ENCODE results near the gene BRAT1. TPM values are rescaled to one million over a fixed set of nuclear protein-coding genes. Genes with fewer than 3 reads are reported as not detected.
"Not testable (repeated sequence)": the region's sequence is repeated elsewhere in the genome, so short reads cannot be mapped to it uniquely, and the experiment has no call there.

BRAT1 gene
- polyA plus RNA-seq, 2 donors = 15.6 to 19.5 TPM

DNA sequence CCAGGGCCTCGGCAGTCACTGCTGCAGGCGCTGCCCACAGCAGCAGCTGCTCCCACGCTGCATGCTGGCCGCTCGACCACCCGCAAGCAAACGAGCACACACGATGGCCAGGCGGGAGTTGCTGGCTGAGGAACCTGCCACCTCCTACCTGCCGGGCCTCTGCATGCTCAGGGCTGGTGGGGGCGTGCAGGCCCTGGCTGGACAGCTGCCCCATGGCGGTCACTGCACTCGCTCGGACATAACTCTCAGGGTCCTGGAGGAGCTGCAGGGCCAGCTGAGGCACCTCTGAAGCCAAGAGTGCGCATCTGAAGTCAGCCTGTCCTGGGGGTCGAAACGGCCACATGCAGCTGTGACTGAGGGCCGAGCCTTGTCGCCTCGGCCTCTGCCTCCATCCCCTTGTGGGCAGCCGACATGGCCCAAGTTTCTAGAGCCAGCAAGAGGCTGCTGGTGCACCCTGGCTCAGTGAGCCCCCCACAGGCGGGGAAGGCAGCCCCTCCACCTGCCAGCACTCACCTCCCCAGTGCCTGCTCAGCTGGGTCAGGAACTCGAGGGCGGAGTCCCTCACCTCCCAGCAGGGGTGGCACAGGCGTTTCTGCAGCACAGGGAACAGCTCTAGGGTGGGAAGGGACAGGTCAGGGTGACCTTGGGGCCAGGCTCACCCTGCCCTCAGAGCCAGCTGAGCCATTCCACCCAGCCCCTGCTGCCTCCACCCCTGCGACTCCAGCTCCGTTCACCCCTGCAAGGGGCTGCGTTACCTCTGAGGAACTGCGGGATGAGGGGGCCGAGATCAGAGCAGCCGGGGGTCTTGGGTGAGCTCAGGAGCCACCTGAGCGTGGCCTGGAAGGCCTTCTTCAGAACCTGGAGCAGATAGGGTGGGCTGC is 16.1 kb downstream of the BRAT1 start:
- peaks cover 0 to 2% of the 10 kb centered on the region in 2 donors for H3K9me3 ChIP-seq (ENCODE audit: control insufficient read depth in 2 of 2, insufficient read depth in 1 of 2, low read depth in 1 of 2, low read length in 1 of 2)
- no peaks in the 10 kb centered on the region for H3K27me3 ChIP-seq (ENCODE audit: control insufficient read depth in 1 of 2, insufficient read depth in 2 of 2, low read length in 2 of 2)
- H3K4me3 ChIP-seq (ENCODE audit: low read depth in 1 of 2, low read length in 2 of 2) = no peak overlapping the region
- H3K27ac ChIP-seq (ENCODE audit: low read depth in 2 of 2, low read length in 1 of 2) = no peak overlapping the region
- H3K4me1 ChIP-seq (ENCODE audit: control insufficient read depth in 2 of 2, insufficient read depth in 2 of 2, low read length in 1 of 2) = no peaks in the 10 kb centered on the region
- 89% methylated on average over 32 of the region's 32 CpGs for WGBS, 2 donors
- H3K36me3 ChIP-seq (ENCODE audit: control insufficient read depth in 2 of 2, insufficient read depth in 2 of 2, low read length in 1 of 2) = peaks cover 10 to 51% of the 10 kb centered on the region in 2 donors

DNA sequence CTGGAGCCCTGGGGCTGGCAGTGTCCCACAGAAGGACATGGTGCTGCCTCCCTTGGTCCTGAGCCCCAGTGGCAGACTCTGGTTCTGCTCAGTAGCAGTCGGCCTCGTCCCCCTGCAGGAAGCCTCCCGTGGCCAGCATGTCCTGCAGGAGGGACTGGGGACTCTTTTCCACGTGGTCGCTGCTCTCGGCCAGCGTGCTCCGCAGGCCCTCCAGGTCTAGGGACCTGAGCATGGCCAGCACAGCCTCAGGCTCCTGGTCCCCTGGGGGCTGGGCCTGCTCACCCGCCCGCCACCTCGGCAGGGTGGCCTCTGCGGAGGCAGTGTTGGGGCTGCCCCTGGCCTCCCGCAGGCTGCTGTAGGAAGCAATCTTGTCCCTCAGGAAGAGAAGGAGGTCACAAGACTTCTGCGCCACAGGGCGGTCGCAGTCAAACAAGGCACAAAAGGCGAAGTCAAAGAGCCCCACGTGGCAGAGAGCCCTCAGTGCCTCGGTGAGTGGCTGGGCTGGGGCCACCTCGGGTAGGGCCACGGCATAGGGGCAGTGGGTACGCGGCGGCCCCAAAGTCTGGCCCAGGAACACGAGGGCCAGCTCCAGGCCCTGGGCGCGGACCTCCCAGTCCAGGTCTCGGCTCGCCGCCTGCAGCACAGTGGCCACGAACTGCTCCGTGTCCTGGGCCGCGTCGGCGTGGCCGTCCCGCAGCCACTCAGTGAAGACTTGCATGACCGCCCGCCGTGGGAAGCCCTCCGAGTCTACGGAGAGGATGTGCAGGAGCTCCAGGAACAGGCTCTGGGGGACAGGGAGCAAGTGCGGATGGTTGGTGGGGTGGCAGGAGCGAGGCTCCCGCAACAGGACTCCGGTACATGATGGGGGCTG is 17.1 kb downstream of the BRAT1 start:
- WGBS, 2 donors = 89 to 92% methylated on average over 47 of the region's 47 CpGs

DNA sequence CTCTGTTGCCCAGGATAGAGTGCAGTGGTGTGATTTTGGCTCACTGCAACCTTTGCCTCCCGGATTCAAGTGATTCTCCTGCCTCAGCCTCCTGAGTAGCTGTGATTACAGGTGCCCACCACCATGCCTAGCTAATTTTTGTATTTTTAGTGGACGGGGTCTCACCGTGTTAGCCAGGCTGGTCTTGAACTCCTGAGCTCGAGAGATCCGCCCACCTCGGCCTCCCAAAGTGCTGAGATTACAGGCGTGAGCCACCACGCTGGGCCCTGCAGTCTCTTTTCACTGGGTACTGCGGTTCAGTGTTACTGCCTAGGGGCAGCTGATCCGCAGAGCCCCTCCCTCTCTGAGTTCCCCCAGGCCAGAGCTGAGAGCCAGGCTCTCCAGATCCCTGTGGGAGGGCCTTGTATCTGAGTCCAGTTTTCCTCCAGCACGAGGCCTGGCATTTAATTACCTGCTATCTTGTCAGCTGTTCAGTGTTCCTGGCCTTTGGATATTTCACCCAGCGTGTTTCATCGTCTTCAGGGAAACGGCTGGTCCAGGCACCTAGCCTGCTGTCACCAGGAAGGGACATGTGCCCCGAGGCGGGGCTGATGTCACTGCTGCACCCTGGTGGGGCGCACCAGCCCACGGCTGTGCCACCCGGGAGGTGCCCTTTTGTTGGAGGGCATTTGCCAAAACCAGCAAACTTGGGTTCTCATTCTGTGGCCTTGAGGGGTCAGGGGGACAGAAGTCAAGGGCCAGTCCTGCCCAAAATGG is 19.3 kb downstream of the BRAT1 start:
- 70 to 83% methylated on average over 16 to 19 of the region's 19 CpGs for WGBS, 2 donors

More for the DNA sequence above, 17.1 kb downstream of the BRAT1 start:
- Histone ChIP-seq H3K27ac (ENCODE audit: low read depth in 2 of 2, low read length in 1 of 2) (no peak overlapping the region), H3K4me1 (ENCODE audit: control insufficient read depth in 2 of 2, insufficient read depth in 2 of 2, low read length in 1 of 2) (no peaks in the 10 kb centered on the region), H3K27me3 (ENCODE audit: control insufficient read depth in 1 of 2, insufficient read depth in 2 of 2, low read length in 2 of 2) (no peaks in the 10 kb centered on the region), H3K4me3 (ENCODE audit: low read depth in 1 of 2, low read length in 2 of 2) (no peak overlapping the region), H3K9me3 (ENCODE audit: control insufficient read depth in 2 of 2, insufficient read depth in 1 of 2, low read depth in 1 of 2, low read length in 1 of 2) (peaks cover 0 to 2% of the 10 kb centered on the region in 2 donors), H3K36me3 (ENCODE audit: control insufficient read depth in 2 of 2, insufficient read depth in 2 of 2, low read length in 1 of 2) (peaks cover 10 to 45% of the 10 kb centered on the region in 2 donors)

DNA sequence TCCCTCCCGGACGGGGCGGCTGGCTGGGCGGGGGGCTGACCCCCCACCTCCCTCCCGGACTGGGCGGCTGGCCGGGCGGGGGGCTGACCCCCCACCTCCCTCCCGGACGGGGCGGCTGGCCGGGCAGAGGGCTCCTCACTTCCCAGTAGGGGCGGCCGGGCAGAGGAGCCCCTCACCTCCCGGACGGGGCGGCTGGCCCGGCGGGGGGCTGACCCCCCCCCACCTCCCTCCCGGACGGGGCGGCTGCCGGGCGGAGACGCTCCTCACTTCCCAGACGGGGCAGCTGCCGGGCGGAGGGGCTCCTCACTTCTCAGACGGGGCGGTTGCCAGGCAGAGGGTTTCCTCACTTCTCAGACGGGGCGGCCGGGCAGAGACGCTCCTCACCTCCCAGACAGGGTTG is 21.1 kb downstream of the BRAT1 start:
- peaks cover 8 to 15% of the 10 kb centered on the region in 2 donors for H3K36me3 ChIP-seq (ENCODE audit: control insufficient read depth in 2 of 2, insufficient read depth in 2 of 2, low read length in 1 of 2)
- H3K9me3 ChIP-seq (ENCODE audit: control insufficient read depth in 2 of 2, insufficient read depth in 1 of 2, low read depth in 1 of 2, low read length in 1 of 2); H3K27ac ChIP-seq (ENCODE audit: low read depth in 2 of 2, low read length in 1 of 2); H3K27me3 ChIP-seq (ENCODE audit: control insufficient read depth in 1 of 2, insufficient read depth in 2 of 2, low read length in 2 of 2); H3K4me3 ChIP-seq (ENCODE audit: low read depth in 1 of 2, low read length in 2 of 2): not testable (repeated sequence)
- H3K4me1 ChIP-seq (ENCODE audit: control insufficient read depth in 2 of 2, insufficient read depth in 2 of 2, low read length in 1 of 2) = peaks cover 5 to 14% of the 10 kb centered on the region in 2 donors
- WGBS, 2 donors = 60 to 71% methylated on average over 9 to 28 of the region's 34 CpGs

More for the DNA sequence above, 19.3 kb downstream of the BRAT1 start:
- not testable (repeated sequence) for H3K27ac ChIP-seq (ENCODE audit: low read depth in 2 of 2, low read length in 1 of 2); H3K4me1 ChIP-seq (ENCODE audit: control insufficient read depth in 2 of 2, insufficient read depth in 2 of 2, low read length in 1 of 2); H3K27me3 ChIP-seq (ENCODE audit: control insufficient read depth in 1 of 2, insufficient read depth in 2 of 2, low read length in 2 of 2); H3K4me3 ChIP-seq (ENCODE audit: low read depth in 1 of 2, low read length in 2 of 2); H3K9me3 ChIP-seq (ENCODE audit: control insufficient read depth in 2 of 2, insufficient read depth in 1 of 2, low read depth in 1 of 2, low read length in 1 of 2)
- peaks cover 10 to 26% of the 10 kb centered on the region in 2 donors for H3K36me3 ChIP-seq (ENCODE audit: control insufficient read depth in 2 of 2, insufficient read depth in 2 of 2, low read length in 1 of 2)

DNA sequence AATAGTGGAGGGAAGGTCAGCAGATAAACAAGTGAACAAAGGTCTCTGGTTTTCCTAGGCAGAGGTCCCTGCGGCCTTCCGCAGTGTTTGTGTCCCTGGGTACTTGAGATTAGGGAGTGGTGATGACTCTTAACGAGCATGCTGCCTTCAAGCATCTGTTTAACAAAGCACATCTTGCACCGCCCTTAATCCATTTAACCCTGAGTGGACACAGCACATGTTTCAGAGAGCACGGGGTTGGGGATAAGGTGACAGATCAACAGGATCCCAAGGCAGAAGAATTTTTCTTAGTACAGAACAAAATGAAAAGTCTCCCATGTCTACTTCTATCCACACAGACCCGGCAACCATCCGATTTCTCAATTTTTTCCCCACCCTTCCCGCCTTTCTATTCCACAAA is 21.8 kb downstream of the BRAT1 start:
- WGBS, 2 donors = 34 to 42% methylated on average over 2 to 4 of the region's 8 CpGs
- H3K36me3 ChIP-seq (ENCODE audit: control insufficient read depth in 2 of 2, insufficient read depth in 2 of 2, low read length in 1 of 2); H3K4me3 ChIP-seq (ENCODE audit: low read depth in 1 of 2, low read length in 2 of 2); H3K27me3 ChIP-seq (ENCODE audit: control insufficient read depth in 1 of 2, insufficient read depth in 2 of 2, low read length in 2 of 2); H3K27ac ChIP-seq (ENCODE audit: low read depth in 2 of 2, low read length in 1 of 2); H3K9me3 ChIP-seq (ENCODE audit: control insufficient read depth in 2 of 2, insufficient read depth in 1 of 2, low read depth in 1 of 2, low read length in 1 of 2): not testable (repeated sequence)
- H3K4me1 ChIP-seq (ENCODE audit: control insufficient read depth in 2 of 2, insufficient read depth in 2 of 2, low read length in 1 of 2) = peaks cover 7 to 20% of the 10 kb centered on the region in 2 donors

DNA sequence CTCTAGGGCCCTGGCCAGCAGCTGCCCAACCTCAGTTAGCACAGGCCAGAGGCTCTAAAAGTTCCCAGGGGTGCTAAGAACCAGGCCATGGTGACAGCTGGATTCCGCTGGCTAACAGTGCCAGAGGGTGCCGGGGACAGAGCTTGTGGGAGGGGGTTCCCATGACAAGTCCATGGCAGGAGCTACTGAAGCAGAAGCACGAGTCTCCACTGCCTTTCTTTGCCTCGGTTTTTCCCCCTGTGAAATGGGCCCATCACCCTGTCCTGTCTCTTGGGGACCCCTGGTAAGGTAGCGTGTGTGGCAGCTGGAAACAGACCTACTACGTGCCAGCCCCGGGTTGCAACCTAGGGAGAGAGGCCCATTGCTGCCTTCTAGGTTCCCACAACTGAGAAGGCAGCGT is 22.5 kb downstream of the BRAT1 start:
- WGBS, 2 donors = 82 to 91% methylated on average over 4 to 7 of the region's 8 CpGs
- H3K27ac ChIP-seq (ENCODE audit: low read depth in 2 of 2, low read length in 1 of 2); H3K4me3 ChIP-seq (ENCODE audit: low read depth in 1 of 2, low read length in 2 of 2); H3K9me3 ChIP-seq (ENCODE audit: control insufficient read depth in 2 of 2, insufficient read depth in 1 of 2, low read depth in 1 of 2, low read length in 1 of 2); H3K36me3 ChIP-seq (ENCODE audit: control insufficient read depth in 2 of 2, insufficient read depth in 2 of 2, low read length in 1 of 2); H3K27me3 ChIP-seq (ENCODE audit: control insufficient read depth in 1 of 2, insufficient read depth in 2 of 2, low read length in 2 of 2): not testable (repeated sequence)
- H3K4me1 ChIP-seq (ENCODE audit: control insufficient read depth in 2 of 2, insufficient read depth in 2 of 2, low read length in 1 of 2) = peaks cover 8 to 23% of the 10 kb centered on the region in 2 donors

DNA sequence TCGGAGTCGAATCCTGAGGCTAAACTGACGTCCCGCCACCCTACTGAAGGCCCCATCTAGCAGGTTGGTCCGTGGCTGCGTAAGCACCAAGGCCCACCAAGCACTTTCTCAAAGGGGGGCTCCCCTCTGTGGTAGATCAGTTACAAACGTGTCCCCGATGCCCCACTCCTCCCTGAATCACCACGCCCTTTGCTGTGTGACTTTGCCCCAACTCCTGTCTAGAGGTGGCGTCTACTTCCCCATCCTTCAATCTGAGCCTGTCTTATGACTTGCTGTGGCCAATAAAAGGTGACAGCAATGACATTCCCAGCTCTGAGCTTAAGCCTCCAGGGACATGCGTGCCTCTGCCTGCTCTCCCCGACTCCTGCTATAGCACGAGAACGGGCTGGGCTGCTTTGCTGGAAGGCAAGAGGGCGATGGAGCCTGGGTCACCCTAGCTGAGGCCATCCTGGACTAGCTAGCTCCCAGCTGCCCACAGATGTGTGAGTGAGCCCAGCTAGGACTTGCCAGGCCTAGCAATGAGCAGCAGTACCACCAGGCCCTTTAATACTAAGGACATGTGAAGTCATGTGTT is 23.0 kb downstream of the BRAT1 start:
- not testable (repeated sequence) for H3K36me3 ChIP-seq (ENCODE audit: control insufficient read depth in 2 of 2, insufficient read depth in 2 of 2, low read length in 1 of 2); H3K4me3 ChIP-seq (ENCODE audit: low read depth in 1 of 2, low read length in 2 of 2); H3K27ac ChIP-seq (ENCODE audit: low read depth in 2 of 2, low read length in 1 of 2); H3K9me3 ChIP-seq (ENCODE audit: control insufficient read depth in 2 of 2, insufficient read depth in 1 of 2, low read depth in 1 of 2, low read length in 1 of 2); H3K27me3 ChIP-seq (ENCODE audit: control insufficient read depth in 1 of 2, insufficient read depth in 2 of 2, low read length in 2 of 2)
- WGBS, 2 donors = 54 to 65% methylated on average over 10 to 14 of the region's 15 CpGs
- peaks cover 8 to 28% of the 10 kb centered on the region in 2 donors for H3K4me1 ChIP-seq (ENCODE audit: control insufficient read depth in 2 of 2, insufficient read depth in 2 of 2, low read length in 1 of 2)

DNA sequence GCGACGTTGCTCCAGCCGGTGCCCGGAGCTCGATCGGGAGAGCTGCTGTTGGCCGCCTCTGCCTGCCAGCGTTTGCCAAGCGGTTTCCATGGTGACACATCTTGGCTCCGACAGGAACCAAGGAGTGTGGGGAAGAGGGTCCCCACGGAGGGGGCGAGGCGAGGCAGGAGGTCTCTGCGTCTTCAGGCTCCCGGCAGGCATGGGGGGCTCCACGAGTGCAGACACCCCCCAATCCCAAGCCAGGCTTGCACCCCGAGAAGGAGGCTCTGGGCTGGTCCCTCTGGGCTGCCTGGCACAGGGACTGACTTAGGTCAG is 23.6 kb downstream of the BRAT1 start:
- H3K9me3 ChIP-seq (ENCODE audit: control insufficient read depth in 2 of 2, insufficient read depth in 1 of 2, low read depth in 1 of 2, low read length in 1 of 2); H3K36me3 ChIP-seq (ENCODE audit: control insufficient read depth in 2 of 2, insufficient read depth in 2 of 2, low read length in 1 of 2); H3K27ac ChIP-seq (ENCODE audit: low read depth in 2 of 2, low read length in 1 of 2); H3K27me3 ChIP-seq (ENCODE audit: control insufficient read depth in 1 of 2, insufficient read depth in 2 of 2, low read length in 2 of 2); H3K4me3 ChIP-seq (ENCODE audit: low read depth in 1 of 2, low read length in 2 of 2): not testable (repeated sequence)
- 25 to 31% methylated on average over 17 of the region's 17 CpGs for WGBS, 2 donors
- peaks cover 8 to 30% of the 10 kb centered on the region in 2 donors for H3K4me1 ChIP-seq (ENCODE audit: control insufficient read depth in 2 of 2, insufficient read depth in 2 of 2, low read length in 1 of 2)

Data from esophagus (tissue), 2 donors.